Thyroid gland (tissue), 4 donors: ENCODE results near the gene IL12RB2.

Experiments used
- CTCF ChIP-seq, 6 experiments: fragments of 200-600 bp in 3 of 6; fragments of 450-650 bp in 3 of 6; sonication (generic) in 3 of 6; IDR thresholded peaks; one replicate each; pipeline ENCODE4 v1.5.1; 2016 to 2019; ENCODE audit warnings: antibody characterized with exemption in 6 of 6, mild to moderate bottlenecking in 2 of 6, inconsistent platforms in 1 of 6, moderate library complexity in 1 of 6
- POLR2A ChIP-seq, 2 donors: fragments of 450-650 bp; IDR thresholded peaks; one replicate each; pipeline ENCODE4 v1.6.1; 2017; ENCODE audit warnings: antibody characterized with exemption in 2 of 2, mild to moderate bottlenecking in 2 of 2, moderate library complexity in 1 of 2

- no peak for TF ChIP-seq CTCF (IDR thresholded peaks at IDR 0.05)
- TF ChIP-seq POLR2A (IDR thresholded peaks at IDR 0.05), result no peak
These were observed 34.6 kb downstream of the IL12RB2 start for GRCh38 chr1:67342076-67342890.
